ENCODE data around the gene NEDD4L.

NEDD4L gene

GRCh38 chr18:58348517-58348916 is 304.5 kb downstream of the NEDD4L start:
- no peak for TF ChIP-seq CTCF (IDR thresholded peaks at IDR 0.05; ENCODE audit: extremely low read depth, missing control alignments)
- DNase-seq (ENCODE audit: low spot score) = no peak

GRCh38 chr18:58348951-58349350 is 304.9 kb downstream of the NEDD4L start:
- no peak for TF ChIP-seq CTCF (IDR thresholded peaks at IDR 0.05; ENCODE audit: extremely low read depth, missing control alignments)
- DNase-seq (ENCODE audit: low spot score) = no peak

DNA sequence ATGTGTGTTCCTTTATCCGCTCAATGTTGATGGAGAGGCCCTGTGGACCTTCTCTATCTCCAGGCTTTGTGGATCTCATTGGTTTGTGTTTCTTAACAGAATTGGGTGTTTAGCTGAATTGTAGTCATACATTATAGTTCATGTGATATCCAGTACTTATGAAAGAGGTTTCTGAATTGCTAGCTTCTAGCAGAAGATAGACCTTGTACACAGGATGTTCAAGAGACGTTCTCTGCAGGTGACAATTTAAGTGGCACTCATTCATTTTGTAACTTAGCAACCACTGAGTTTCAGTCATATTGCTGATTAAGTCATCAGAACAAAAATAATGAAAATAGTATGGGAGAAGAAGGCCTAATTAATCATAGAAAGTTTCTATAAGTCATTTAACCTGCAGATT is 305.6 kb downstream of the NEDD4L start:
- no peak for TF ChIP-seq CTCF (IDR thresholded peaks at IDR 0.05; ENCODE audit: extremely low read depth, missing control alignments)
- no peak for DNase-seq (ENCODE audit: low spot score)

GRCh38 chr18:58350526-58350925 is 306.5 kb downstream of the NEDD4L start:
- no peak for TF ChIP-seq CTCF (IDR thresholded peaks at IDR 0.05; ENCODE audit: extremely low read depth, missing control alignments)
- no peak for DNase-seq (ENCODE audit: low spot score)

- DNase-seq (ENCODE audit: low spot score) = no peak
- no peak for TF ChIP-seq CTCF (IDR thresholded peaks at IDR 0.05; ENCODE audit: extremely low read depth, missing control alignments)
These were observed 307.8 kb downstream of the NEDD4L start for GRCh38 chr18:58351776-58352175.

DNA sequence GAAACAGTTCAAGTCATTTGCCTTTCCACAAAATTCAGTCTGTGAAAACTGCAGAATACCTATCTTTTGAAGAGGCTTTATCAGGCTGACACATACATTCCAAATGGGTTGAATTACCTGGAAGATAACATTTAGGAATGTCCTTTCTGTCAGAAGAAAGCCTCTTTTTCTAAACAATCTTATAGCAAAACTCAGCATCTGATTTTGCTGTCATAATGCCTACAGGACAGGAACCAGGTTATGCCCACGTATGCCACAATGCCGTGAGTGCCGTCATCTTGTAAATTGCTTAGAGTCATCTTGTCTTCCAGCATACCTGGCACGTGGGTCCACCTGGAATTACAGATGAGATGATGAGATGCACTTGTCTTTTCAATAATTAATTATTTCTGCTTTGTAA is 309.6 kb downstream of the NEDD4L start:
- DNase-seq (ENCODE audit: low spot score) = no peak
- no peak for TF ChIP-seq CTCF (IDR thresholded peaks at IDR 0.05; ENCODE audit: extremely low read depth, missing control alignments)

DNA sequence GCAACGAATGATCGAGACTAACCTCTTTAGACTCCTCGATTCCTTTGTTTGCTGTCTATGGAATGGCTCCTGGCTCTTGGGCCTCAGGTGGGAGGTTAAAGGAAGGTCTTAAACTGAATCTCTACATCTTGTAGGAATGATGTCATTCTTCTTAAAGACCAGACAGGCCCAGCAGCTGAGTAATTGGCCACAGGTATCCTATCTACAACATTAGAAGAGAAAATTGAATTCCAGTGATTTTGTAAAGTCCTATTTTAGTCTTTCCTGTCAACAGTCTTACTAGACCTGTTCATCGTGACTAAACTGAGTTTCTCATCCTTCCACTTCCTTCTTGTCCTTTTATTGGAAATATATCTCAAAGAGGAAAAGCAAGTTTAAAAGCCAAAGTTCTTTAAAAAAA is 310.0 kb downstream of the NEDD4L start:
- TF ChIP-seq CTCF (IDR thresholded peaks at IDR 0.05; ENCODE audit: extremely low read depth, missing control alignments) = no peak
- DNase-seq (ENCODE audit: low spot score) = no peak

Measured in GM20000 (cell line).